Pancreas (tissue), 10 donors: ENCODE measurements around the gene SOCS6. TPM values are rescaled to one million over a fixed set of nuclear protein-coding genes. Genes with fewer than 3 reads are reported as not detected.
"Not testable (repeated sequence)": the region's sequence is repeated elsewhere in the genome, so short reads cannot be mapped to it uniquely, and the experiment has no call there.

Source experiments
- ATAC-seq, 4 donors: fragments of 200-7000 bp; cut with Tn5 transposase; one replicate each; pipeline versions ENCODE4 v1.8.0 to v1.9.1; 2020; ENCODE audit warnings: mild to moderate bottlenecking in 4 of 4, moderate library complexity in 4 of 4
- DNase-seq, 6 donors: peaks; one replicate each; pipeline ENCODE4 v3.0.0-alpha.2; 2020
- FAIRE-seq: peaks from 2 replicates; lab custom pipeline; 2012; peaks lifted over from hg19 to GRCh38; lab: Jason Lieb, UNC
- H3K27ac ChIP-seq, 4 donors: fragments of 200-600 bp; sonication (generic); 1 replicate in 3 of 4; 2 replicates in 1 of 4; pipeline versions ENCODE4 v1.5.0 to v1.8.0; 2020
- H3K27me3 ChIP-seq, 4 donors: fragments of 200-600 bp; one replicate each; pipeline ENCODE4 v1.8.0; 2021
- H3K36me3 ChIP-seq, 3 donors: fragments of 200-600 bp; sonication (generic) in 1 of 3; one replicate each; pipeline versions ENCODE4 v1.5.0 to v1.8.0; 2020 to 2021
- H3K4me1 ChIP-seq, 3 donors: fragments of 200-600 bp; one replicate each; pipeline ENCODE4 v1.8.0; 2021
- H3K4me3 ChIP-seq, 4 donors: fragments of 200-600 bp; sonication (generic) in 2 of 4; one replicate each; pipeline versions ENCODE4 v1.5.0 to v1.8.0; 2020 to 2021
- H3K9me3 ChIP-seq, 4 donors: fragments of 200-600 bp; one replicate each; pipeline ENCODE4 v1.8.0; 2021
- CTCF ChIP-seq, 4 donors: fragments of 200-600 bp; sonication (generic) in 3 of 4; IDR thresholded peaks; one replicate each; pipeline versions ENCODE4 v1.5.0 to v1.8.0; 2021; ENCODE audit warnings: antibody characterized with exemption in 4 of 4
- whole genome bisulfite sequencing, 2 donors: extraction: QIAGEN DNeasy Blood & Tissue Kit; methylation state at CpG; one replicate each; pipeline ENCODE4 v1.1.7; 2013; 5-methylcytosine and 5-hydroxymethylcytosine counted together
- intact Hi-C, 3 donors: fragments of 100-400 bp; cut with DNase I; formaldehyde crosslinking; loops; one replicate each; pipeline versions ENCODE4 v1.11.1 to v1.14.2; 2022
- polyA plus RNA-seq, 2 donors: library from polyadenylated mRNA; stranded (reverse); fragments of 200-250 nt; gene quantifications; one replicate each; pipeline ENCODE4 v1.2.3, GENCODE V29; 2013
- total RNA-seq, 6 donors: library from RNA; stranded (reverse); fragmentation: NEBNext Ultra II Directional in 4 of 6; extraction: Animal tissue kit (Norgen Biotek cat#: 25700) in 4 of 6; gene quantifications; one replicate each; pipeline versions ENCODE4 v1.2.1 to v1.2.4, GENCODE V29; 2021 to 2023
- donor health status: healthy with polysubstance abuse.
- donor health status: DM: no; HTN: no; CAD: no; lungs with moderate emphysema.
- donor health status: DM: no; HTN: no; CAD: no.
- donor health status: control.
- donor health status: control.
- donor health status: Bipolar disorder and iron deficiency.
- donor health status: DM: yes; HTN: yes; CAD: no.
- donor health status: DM: no; HTN: no; CAD: no.
- donor health status: DM: no; HTN: no; CAD: no.
- donor health status: DM: yes; HTN: yes; CAD: no.

The SOCS6 gene
- total and polyA plus RNA-seq, 8 donors, result 3.0 to 18.8 (median 8.0) TPM

DNA sequence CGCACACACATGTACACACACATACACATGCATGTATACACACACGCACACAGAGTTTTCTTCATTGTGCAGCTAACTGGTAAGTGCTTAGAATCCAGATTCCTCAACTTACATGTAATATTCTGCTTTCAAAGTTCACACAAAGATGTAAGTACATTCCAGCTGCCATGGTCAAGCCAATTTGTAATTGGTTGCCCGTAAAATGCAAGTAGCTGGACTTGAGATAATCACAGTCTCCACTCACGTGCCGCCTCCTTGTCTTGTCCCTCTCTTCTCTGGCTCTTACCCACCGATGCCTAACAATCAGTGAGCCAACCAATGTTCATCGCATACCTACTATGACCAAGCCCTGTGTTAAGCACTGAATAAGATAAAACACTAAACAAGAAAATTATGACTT, 77.8 kb downstream of the SOCS6 start:
- Histone ChIP-seq H3K36me3 (no peaks in the 10 kb centered on the region), H3K27ac (no peak overlapping the region), H3K4me1 (peaks cover 0 to 7% (median 0%) of the 10 kb centered on the region in 3 donors), H3K4me3 (no peak overlapping the region), H3K9me3 (no peaks in the 10 kb centered on the region), H3K27me3 (no peaks in the 10 kb centered on the region)
- TF ChIP-seq CTCF (IDR thresholded peaks at IDR 0.05), result no peak
- DNase-seq (no peak), FAIRE-seq (no peak), ATAC-seq (no peak)
- 86 to 91% methylated on average over 7 of the region's 7 CpGs for WGBS, 2 donors
- intact Hi-C loops, result no loop called here

GRCh38 chr18:70367344-70367743, 78.5 kb downstream of the SOCS6 start:
- intact Hi-C loops, H3K4me1 ChIP-seq, H3K27ac ChIP-seq, H3K27me3 ChIP-seq, ATAC-seq, H3K9me3 ChIP-seq, DNase-seq, FAIRE-seq, H3K36me3 ChIP-seq, H3K4me3 ChIP-seq: not testable (repeated sequence)
- WGBS, 2 donors, result 75 to 99% methylated on average over 3 of the region's 3 CpGs

DNA sequence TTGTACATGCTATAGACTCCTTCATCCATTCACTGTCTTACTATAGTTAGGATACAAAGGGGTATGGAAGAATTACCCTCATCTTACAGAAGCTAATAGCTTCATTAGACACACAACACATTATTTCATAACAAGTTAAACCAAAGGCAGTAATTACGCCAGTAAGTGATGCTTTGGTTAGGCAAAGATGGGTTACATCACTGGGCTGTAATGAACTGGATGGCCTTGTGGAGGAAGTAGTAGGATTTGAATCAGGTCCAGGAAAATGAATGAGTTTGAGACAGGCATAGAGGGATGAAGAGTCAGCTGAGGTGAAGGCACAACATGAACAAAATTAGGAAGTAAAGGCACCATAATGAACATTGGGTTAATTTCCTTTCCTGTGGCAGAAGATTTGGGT, 80.1 kb downstream of the SOCS6 start:
- peaks cover 0 to 2% (median 0%) of the 10 kb centered on the region in 3 donors for H3K4me1 ChIP-seq
- FAIRE-seq (no peak), ATAC-seq (no peak), DNase-seq (no peak)
- no peaks in the 10 kb centered on the region for H3K27me3 ChIP-seq
- intact Hi-C loops, result no loop called here
- H3K27ac ChIP-seq, result no peak overlapping the region
- 89 to 95% methylated on average over 1 of the region's 1 CpG for WGBS, 2 donors
- no peak for TF ChIP-seq CTCF (IDR thresholded peaks at IDR 0.05)
- H3K9me3 ChIP-seq, result no peaks in the 10 kb centered on the region
- H3K4me3 ChIP-seq, result no peak overlapping the region
- no peaks in the 10 kb centered on the region for H3K36me3 ChIP-seq

GRCh38 chr18:70370762-70371733, 82.2 kb downstream of the SOCS6 start:
- TF ChIP-seq CTCF (IDR thresholded peaks at IDR 0.05), result no peak
- Histone ChIP-seq H3K36me3 (no peaks in the 10 kb centered on the region), H3K27me3 (no peaks in the 10 kb centered on the region), H3K9me3 (no peaks in the 10 kb centered on the region), H3K4me1 (no peaks in the 10 kb centered on the region), H3K27ac (no peak overlapping the region), H3K4me3 (no peak overlapping the region)
- FAIRE-seq (no peak), DNase-seq (no peak), ATAC-seq (no peak)
- 80 to 83% methylated on average over 9 of the region's 9 CpGs for WGBS, 2 donors
- intact Hi-C loops, result no loop called here

- H3K36me3 ChIP-seq, result no peaks in the 10 kb centered on the region
- no peaks in the 10 kb centered on the region for H3K9me3 ChIP-seq
- DNase-seq, result no peak
- H3K4me1 ChIP-seq, result peaks cover 0 to 5% (median 2%) of the 10 kb centered on the region in 3 donors
- 79 to 94% methylated on average over 2 of the region's 2 CpGs for WGBS, 2 donors
- no peak overlapping the region for H3K27ac ChIP-seq
- ATAC-seq, result no peak
- no peak overlapping the region for H3K4me3 ChIP-seq
- intact Hi-C loops, result no loop called here
- no peak for TF ChIP-seq CTCF (IDR thresholded peaks at IDR 0.05)
- no peaks in the 10 kb centered on the region for H3K27me3 ChIP-seq
- no peak for FAIRE-seq
Observed at GRCh38 chr18:70371908-70372307, 83.1 kb downstream of the SOCS6 start.
